ENCODE results near the gene SCAMP2. TPM values are rescaled to one million over a fixed set of nuclear protein-coding genes. Genes with fewer than 3 reads are reported as not detected.
A peak's percentile ranks its signal among the peaks of the same experiment; 100 is the strongest.
"Not testable (repeated sequence)": the region's sequence is repeated elsewhere in the genome, so short reads cannot be mapped to it uniquely, and the experiment has no call there.

SCAMP2 gene
- total RNA-seq, 1 experiment from 2014 or later, result 54.9 TPM

DNA sequence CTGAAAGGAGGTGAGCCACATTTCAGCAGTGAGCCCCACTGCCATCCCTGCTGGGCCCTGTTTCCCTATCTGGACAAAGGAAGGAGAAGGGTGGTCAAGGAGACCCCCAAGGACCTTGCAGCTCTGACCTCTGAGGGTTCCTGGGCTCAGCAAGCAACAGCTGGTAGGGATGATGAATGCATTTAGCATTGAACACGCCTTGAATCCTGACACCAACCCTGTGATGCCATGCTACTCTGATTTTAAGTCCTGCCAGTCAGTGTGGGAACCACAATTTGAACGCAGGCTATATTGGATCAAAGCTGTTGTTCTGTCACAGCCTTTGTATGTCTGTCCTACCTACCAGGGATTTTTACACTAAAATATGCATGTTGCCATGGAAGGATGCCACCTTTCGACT lies 23.2 kb upstream of the SCAMP2 start:
- Histone ChIP-seq H4K20me1 (ENCODE audit: insufficient read depth, low read depth, low read length) (no peaks in the 10 kb centered on the region), H3K9me3 (ENCODE audit: low read length) (no peaks in the 10 kb centered on the region), H3K4me1 (ENCODE audit: low read length) (peaks cover 23% of the 10 kb centered on the region), H3K27me3 (ENCODE audit: low read length) (no peaks in the 10 kb centered on the region), H3K27ac (ENCODE audit: low read length) (no peak overlapping the region), H3K4me2 (ENCODE audit: low read depth, low read length, poor library complexity, severe bottlenecking) (no peak overlapping the region), H3K4me3 (ENCODE audit: low read length) (no peak overlapping the region), H3K9ac (ENCODE audit: low read length) (no peak overlapping the region), H2AFZ (ENCODE audit: low read length) (no peak overlapping the region), H3K9me2 (replicated peaks; ENCODE audit: insufficient read depth, low read length) (no peaks in the 10 kb centered on the region), H3K36me3 (ENCODE audit: insufficient read depth, low read length) (peaks cover 27% of the 10 kb centered on the region), H3K79me2 (ENCODE audit: low read length) (peaks cover 1% of the 10 kb centered on the region; the same call in 1 of the 2 replicates)
- DNase-seq, result peak; percentile 38

DNA sequence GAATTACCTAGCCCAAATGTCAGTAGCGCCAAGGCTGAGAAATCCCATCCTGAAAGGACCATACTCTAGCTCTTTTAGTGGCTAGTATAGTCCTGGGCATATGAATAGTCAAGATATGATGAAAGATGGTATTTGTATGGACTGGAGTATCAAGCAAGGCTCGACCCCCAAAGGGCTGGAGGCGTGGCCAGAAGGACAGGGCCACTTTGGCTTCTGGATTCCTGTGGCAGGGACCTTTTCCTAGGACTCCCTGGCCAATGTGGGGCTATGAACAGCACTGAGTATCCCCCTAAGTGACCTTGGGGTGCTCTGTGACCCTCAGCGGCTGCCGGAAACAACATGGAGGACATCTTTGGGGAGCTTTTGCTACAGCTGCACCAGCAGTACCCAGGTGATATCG lies 22.7 kb upstream of the SCAMP2 start:
- H3K9me2 ChIP-seq (replicated peaks; ENCODE audit: insufficient read depth, low read length), result no peaks in the 10 kb centered on the region
- no peaks in the 10 kb centered on the region for H4K20me1 ChIP-seq (ENCODE audit: insufficient read depth, low read depth, low read length)
- no peak overlapping the region for H3K9ac ChIP-seq (ENCODE audit: low read length)
- H3K79me2 ChIP-seq (ENCODE audit: low read length), result peaks cover 6% of the 10 kb centered on the region; the same call in 1 of the 2 replicates
- H3K36me3 ChIP-seq (ENCODE audit: insufficient read depth, low read length), result peaks cover 23% of the 10 kb centered on the region
- H3K4me3 ChIP-seq (ENCODE audit: low read length), result no peak overlapping the region
- H3K4me2 ChIP-seq (ENCODE audit: low read depth, low read length, poor library complexity, severe bottlenecking), result no peak overlapping the region
- peaks cover 28% of the 10 kb centered on the region for H3K4me1 ChIP-seq (ENCODE audit: low read length)
- H3K9me3 ChIP-seq (ENCODE audit: low read length), result no peaks in the 10 kb centered on the region
- no peak overlapping the region for H2AFZ ChIP-seq (ENCODE audit: low read length)
- H3K27ac ChIP-seq (ENCODE audit: low read length), result no peak overlapping the region
- no peaks in the 10 kb centered on the region for H3K27me3 ChIP-seq (ENCODE audit: low read length)
- DNase-seq, result no peak

DNA sequence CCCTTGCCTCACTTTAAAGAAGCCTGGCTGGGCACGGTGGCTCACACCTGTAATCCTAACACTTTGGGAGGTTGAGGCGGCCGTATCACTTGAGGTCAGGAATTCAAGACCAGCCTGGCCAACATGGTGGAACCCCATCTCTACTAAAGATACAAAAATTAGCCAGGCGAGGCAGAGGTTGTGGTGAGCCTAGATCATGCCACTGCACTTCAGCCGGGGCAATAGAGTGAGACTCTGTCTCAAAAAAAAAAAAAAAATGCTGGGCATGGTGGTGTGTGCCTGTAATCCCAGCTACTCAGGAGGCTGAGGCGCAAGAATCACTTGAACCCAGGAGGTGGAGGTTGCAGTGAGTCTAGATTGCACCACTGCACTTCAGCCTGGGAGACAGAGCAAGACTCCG lies 21.2 kb upstream of the SCAMP2 start:
- H3K79me2 ChIP-seq (ENCODE audit: low read length), result peaks cover 14% of the 10 kb centered on the region
- not testable (repeated sequence) for H4K20me1 ChIP-seq (ENCODE audit: insufficient read depth, low read depth, low read length); H3K9me3 ChIP-seq (ENCODE audit: low read length); DNase-seq; H3K4me2 ChIP-seq (ENCODE audit: low read depth, low read length, poor library complexity, severe bottlenecking); H3K9me2 ChIP-seq (replicated peaks; ENCODE audit: insufficient read depth, low read length); H3K4me3 ChIP-seq (ENCODE audit: low read length); H2AFZ ChIP-seq (ENCODE audit: low read length); H3K27me3 ChIP-seq (ENCODE audit: low read length); H3K27ac ChIP-seq (ENCODE audit: low read length); H3K9ac ChIP-seq (ENCODE audit: low read length)
- peaks cover 36% of the 10 kb centered on the region for H3K4me1 ChIP-seq (ENCODE audit: low read length)
- peaks cover 15% of the 10 kb centered on the region for H3K36me3 ChIP-seq (ENCODE audit: insufficient read depth, low read length)

DNA sequence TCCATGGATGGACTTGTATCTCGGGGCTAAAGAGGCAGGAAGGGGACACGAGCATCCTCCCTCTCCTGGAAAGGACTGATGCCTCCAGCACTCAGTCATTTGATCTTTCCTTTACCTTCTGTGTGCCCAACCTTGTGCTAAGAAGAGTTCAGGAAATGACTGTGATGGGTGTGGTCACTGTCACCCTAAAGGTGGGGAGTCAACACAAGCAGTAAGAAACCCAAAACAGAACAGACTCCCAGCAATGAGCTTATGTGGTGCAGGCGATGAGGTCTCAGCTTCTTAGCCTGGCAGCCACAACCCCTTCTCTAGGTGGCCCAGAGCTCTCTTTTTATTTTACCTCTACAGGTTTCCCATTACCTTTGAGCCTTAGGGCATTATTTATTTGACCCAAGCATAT lies 20.5 kb upstream of the SCAMP2 start:
- Histone ChIP-seq H3K27me3 (ENCODE audit: low read length) (no peaks in the 10 kb centered on the region), H2AFZ (ENCODE audit: low read length) (no peak overlapping the region), H3K36me3 (ENCODE audit: insufficient read depth, low read length) (peaks cover 9% of the 10 kb centered on the region), H3K79me2 (ENCODE audit: low read length) (peaks cover 14% of the 10 kb centered on the region), H3K9ac (ENCODE audit: low read length) (no peak overlapping the region), H3K9me3 (ENCODE audit: low read length) (no peaks in the 10 kb centered on the region), H4K20me1 (ENCODE audit: insufficient read depth, low read depth, low read length) (no peaks in the 10 kb centered on the region), H3K27ac (ENCODE audit: low read length) (no peak overlapping the region), H3K4me3 (ENCODE audit: low read length) (no peak overlapping the region), H3K9me2 (replicated peaks; ENCODE audit: insufficient read depth, low read length) (no peaks in the 10 kb centered on the region), H3K4me2 (ENCODE audit: low read depth, low read length, poor library complexity, severe bottlenecking) (no peak overlapping the region), H3K4me1 (ENCODE audit: low read length) (peaks cover 38% of the 10 kb centered on the region)
- no peak for DNase-seq

DNA sequence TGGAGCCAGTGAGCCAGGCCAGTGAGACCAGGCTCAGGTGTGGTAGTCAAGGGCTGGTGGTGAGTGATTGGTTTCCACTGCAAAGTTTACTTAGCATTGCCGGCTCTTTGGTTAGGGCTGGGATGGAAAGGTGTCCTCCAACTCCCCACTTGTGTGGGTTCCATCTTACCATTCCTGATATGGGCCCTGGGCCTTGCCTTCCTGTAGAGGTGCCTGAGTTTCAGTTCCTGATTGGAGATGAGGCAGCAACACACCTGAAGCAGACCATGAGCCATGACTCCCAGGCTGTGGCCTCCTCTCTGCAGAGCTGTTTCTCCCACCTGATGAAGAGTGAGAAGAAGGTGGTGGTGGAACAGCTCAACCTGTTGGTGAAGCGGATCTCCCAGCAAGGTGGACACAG lies 19.8 kb upstream of the SCAMP2 start:
- Histone ChIP-seq H3K9me2 (replicated peaks; ENCODE audit: insufficient read depth, low read length) (no peaks in the 10 kb centered on the region), H2AFZ (ENCODE audit: low read length) (no peak overlapping the region), H3K9me3 (ENCODE audit: low read length) (no peaks in the 10 kb centered on the region), H3K79me2 (ENCODE audit: low read length) (peaks cover 14% of the 10 kb centered on the region), H4K20me1 (ENCODE audit: insufficient read depth, low read depth, low read length) (no peaks in the 10 kb centered on the region), H3K9ac (ENCODE audit: low read length) (no peak overlapping the region), H3K4me2 (ENCODE audit: low read depth, low read length, poor library complexity, severe bottlenecking) (no peak overlapping the region), H3K27ac (ENCODE audit: low read length) (no peak overlapping the region), H3K4me3 (ENCODE audit: low read length) (no peak overlapping the region), H3K4me1 (ENCODE audit: low read length) (peaks cover 38% of the 10 kb centered on the region), H3K36me3 (ENCODE audit: insufficient read depth, low read length) (peaks cover 6% of the 10 kb centered on the region), H3K27me3 (ENCODE audit: low read length) (no peaks in the 10 kb centered on the region)
- DNase-seq, result no peak

DNA sequence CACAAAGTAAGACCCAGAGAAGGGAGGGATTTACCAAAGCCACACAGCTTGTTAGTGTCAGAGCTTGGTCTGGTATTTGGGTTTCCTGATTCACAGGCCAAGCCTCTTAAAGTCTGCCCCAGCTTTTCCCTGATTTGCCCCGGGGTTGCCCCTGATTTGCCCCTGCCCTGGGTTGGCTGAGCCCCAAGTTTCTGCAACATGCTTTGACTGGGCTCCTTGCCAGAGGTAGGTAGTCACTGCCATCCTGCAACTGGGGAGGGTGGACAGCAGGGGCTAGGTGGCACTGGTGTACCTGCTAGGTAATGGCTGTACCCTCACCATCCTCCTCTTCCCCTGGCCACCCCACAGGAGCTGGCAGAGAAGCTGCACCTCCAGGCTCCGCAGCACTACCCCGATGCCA lies 19.1 kb upstream of the SCAMP2 start:
- DNase-seq, result peak; percentile 42
- Histone ChIP-seq H3K4me1 (ENCODE audit: low read length) (peaks cover 38% of the 10 kb centered on the region), H3K4me2 (ENCODE audit: low read depth, low read length, poor library complexity, severe bottlenecking) (no peak overlapping the region), H3K36me3 (ENCODE audit: insufficient read depth, low read length) (peaks cover 6% of the 10 kb centered on the region; the same call in 1 of the 2 replicates), H3K27me3 (ENCODE audit: low read length) (no peaks in the 10 kb centered on the region), H3K79me2 (ENCODE audit: low read length) (peaks cover 14% of the 10 kb centered on the region), H3K4me3 (ENCODE audit: low read length) (no peak overlapping the region), H3K9me2 (replicated peaks; ENCODE audit: insufficient read depth, low read length) (no peaks in the 10 kb centered on the region), H2AFZ (ENCODE audit: low read length) (no peak overlapping the region), H3K27ac (ENCODE audit: low read length) (no peak overlapping the region), H4K20me1 (ENCODE audit: insufficient read depth, low read depth, low read length) (no peaks in the 10 kb centered on the region), H3K9ac (ENCODE audit: low read length) (no peak overlapping the region), H3K9me3 (ENCODE audit: low read length) (no peaks in the 10 kb centered on the region)

DNA sequence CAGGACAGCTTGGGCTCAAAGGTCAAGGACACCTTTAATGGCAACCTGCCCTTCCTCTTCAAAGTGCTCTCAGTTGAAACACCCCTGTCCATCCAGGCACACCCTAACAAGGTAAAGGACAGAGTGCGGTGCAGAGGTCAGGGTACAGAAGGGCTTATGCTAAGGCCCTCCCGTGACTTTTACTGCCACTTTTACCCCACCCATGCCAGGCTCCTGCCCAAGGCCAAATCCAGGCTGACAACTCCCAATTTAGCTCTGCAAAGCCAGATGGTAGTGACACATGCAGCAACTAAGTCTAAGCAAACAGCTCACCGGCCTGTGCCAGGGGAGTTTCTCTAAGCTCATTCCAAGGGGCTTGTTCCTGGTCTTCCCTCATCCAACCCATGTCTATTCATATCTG lies 18.3 kb upstream of the SCAMP2 start:
- Histone ChIP-seq H3K4me3 (ENCODE audit: low read length) (peak overlapping the region; percentile 91; the same call in 1 of the 2 replicates), H4K20me1 (ENCODE audit: insufficient read depth, low read depth, low read length) (no peaks in the 10 kb centered on the region), H3K4me1 (ENCODE audit: low read length) (peaks cover 38% of the 10 kb centered on the region), H3K9me3 (ENCODE audit: low read length) (no peaks in the 10 kb centered on the region), H3K27ac (ENCODE audit: low read length) (0 out of 2 replicates have a peak overlapping the region, but pooled peaks have one; percentile 7), H2AFZ (ENCODE audit: low read length) (no peak overlapping the region), H3K79me2 (ENCODE audit: low read length) (peaks cover 14% of the 10 kb centered on the region), H3K9me2 (replicated peaks; ENCODE audit: insufficient read depth, low read length) (no peaks in the 10 kb centered on the region), H3K9ac (ENCODE audit: low read length) (peak overlapping the region; percentile 92; the same call in 1 of the 2 replicates), H3K36me3 (ENCODE audit: insufficient read depth, low read length) (peaks cover 6% of the 10 kb centered on the region; the same call in 1 of the 2 replicates), H3K27me3 (ENCODE audit: low read length) (no peaks in the 10 kb centered on the region), H3K4me2 (ENCODE audit: low read depth, low read length, poor library complexity, severe bottlenecking) (peak overlapping the region; percentile 91)
- peak; percentile 38 for DNase-seq

DNA sequence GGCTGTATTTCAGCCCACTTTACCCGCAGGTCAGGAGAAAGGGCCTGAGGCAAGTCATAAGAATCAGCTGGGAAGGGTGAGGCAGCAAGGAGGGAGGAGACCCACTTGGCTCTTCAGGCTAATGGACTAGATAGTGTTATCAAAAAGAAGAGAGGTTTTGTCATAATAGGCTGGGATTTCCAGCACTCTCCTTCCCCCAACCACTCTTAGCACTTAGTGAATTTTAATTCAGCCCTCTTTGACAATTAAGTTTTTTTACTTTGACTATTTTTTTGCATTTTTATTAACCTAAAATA lies 17.4 kb upstream of the SCAMP2 start:
- H3K9me3 ChIP-seq (ENCODE audit: low read length), result no peaks in the 10 kb centered on the region
- peak overlapping the region; percentile 24; the same call in 1 of the 2 replicates for H3K27ac ChIP-seq (ENCODE audit: low read length)
- peak overlapping the region; percentile 92 for H3K9ac ChIP-seq (ENCODE audit: low read length)
- H3K79me2 ChIP-seq (ENCODE audit: low read length), result peaks cover 14% of the 10 kb centered on the region
- H3K36me3 ChIP-seq (ENCODE audit: insufficient read depth, low read length), result peaks cover 6% of the 10 kb centered on the region; the same call in 1 of the 2 replicates
- H3K9me2 ChIP-seq (replicated peaks; ENCODE audit: insufficient read depth, low read length), result no peaks in the 10 kb centered on the region
- H4K20me1 ChIP-seq (ENCODE audit: insufficient read depth, low read depth, low read length), result no peaks in the 10 kb centered on the region
- peak overlapping the region; percentile 91 for H3K4me2 ChIP-seq (ENCODE audit: low read depth, low read length, poor library complexity, severe bottlenecking)
- H3K4me1 ChIP-seq (ENCODE audit: low read length), result peaks cover 38% of the 10 kb centered on the region
- DNase-seq, result no peak
- no peaks in the 10 kb centered on the region for H3K27me3 ChIP-seq (ENCODE audit: low read length)
- peak overlapping the region; percentile 66; the same call in 1 of the 2 replicates for H2AFZ ChIP-seq (ENCODE audit: low read length)
- H3K4me3 ChIP-seq (ENCODE audit: low read length), result peak overlapping the region; percentile 91

Data from Karpas-422 (cell line).